GM19328 (cell line): ENCODE results near the gene ENGASE.

Experiments used
- ATAC-seq: cut with Tn5 transposase; IDR thresholded peaks from one replicate; pipeline ENCODE4 v1.9.1; 2021; ENCODE audit warnings: mild to moderate bottlenecking, moderate library complexity; ENCODE audit not compliant: unreplicated experiment

Gene ENGASE

DNA sequence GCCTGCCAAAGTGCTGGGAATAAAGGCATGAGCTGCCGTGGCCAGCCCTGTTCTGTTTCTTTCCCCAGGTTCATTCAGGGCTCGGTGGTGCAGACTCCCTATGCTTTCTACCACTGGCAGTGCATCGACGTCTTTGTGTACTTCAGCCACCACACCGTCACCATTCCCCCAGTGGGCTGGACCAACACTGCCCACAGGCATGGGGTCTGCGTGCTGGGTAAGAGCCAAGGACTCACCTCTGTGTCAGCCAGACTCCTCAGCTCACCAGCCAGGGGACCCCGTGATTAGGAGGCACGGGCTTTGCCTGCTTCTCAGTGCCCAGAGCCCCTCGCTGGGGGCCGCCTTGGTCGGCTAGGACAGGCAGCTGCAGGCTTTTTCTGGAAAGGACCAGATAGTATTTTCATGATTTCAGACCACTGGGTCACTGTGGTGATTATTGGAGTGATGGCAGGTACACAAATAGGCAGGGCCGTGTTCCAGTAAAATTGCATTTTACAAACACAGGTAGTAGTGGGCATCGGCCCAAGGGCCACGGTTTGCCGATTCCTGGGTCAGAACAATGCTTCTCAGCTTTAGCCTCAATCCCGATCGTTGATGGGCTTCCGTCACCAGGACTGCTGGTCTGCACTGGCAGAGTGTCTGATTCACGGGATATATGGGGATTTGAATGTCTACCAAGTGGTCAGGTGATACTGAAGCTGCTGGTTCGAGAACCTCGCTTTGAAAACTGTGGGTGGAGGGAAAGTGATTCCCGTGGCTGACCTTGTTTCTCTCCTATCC, 5.0 kb downstream of the ENGASE start:
- ATAC-seq: no peak

DNA sequence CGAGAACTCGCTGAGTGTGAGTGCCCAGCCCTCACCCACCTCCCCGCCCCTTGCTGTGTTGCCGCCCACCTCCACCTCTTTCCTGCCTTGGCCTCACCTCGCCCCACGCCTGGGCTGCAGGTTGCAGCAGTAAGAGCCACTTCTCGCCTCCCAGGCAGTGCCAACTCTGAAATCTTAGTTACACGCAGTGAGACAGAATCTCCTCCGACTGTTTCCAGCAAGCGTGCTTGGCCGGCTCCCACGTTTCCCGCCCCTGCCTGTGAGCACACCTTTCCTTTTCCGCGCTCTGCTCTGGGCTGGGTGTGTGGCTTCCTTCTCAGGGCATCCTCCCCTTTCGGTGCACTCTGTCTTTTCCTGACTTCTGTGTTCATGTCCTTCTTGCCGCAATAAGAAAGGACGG, 5.7 kb downstream of the ENGASE start:
- ATAC-seq: no peak

DNA sequence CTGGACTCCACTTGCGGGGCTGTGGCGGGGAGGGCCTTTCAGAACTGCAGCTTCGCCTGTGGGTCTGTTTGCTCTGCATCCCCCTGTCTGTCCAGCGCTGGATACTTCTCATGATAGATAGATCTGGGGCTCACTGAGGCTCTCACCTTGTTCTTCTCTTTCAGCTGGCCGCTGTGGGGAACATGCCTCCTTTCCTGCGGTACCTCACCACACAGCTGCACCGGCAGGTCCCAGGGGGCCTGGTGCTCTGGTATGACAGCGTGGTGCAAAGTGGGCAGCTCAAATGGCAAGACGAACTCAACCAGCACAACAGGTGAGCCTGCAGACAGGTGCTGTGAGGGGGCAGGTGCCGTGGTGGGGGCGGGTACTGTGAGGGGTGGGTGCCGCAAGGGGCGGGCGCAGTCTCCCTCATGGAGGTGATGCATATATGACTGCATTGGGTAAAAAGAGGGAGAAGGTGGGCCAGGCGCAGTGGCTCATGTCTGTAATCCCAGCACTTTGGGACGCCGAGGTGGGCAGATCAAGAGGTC, 6.2 kb downstream of the ENGASE start:
- ATAC-seq: no peak

DNA sequence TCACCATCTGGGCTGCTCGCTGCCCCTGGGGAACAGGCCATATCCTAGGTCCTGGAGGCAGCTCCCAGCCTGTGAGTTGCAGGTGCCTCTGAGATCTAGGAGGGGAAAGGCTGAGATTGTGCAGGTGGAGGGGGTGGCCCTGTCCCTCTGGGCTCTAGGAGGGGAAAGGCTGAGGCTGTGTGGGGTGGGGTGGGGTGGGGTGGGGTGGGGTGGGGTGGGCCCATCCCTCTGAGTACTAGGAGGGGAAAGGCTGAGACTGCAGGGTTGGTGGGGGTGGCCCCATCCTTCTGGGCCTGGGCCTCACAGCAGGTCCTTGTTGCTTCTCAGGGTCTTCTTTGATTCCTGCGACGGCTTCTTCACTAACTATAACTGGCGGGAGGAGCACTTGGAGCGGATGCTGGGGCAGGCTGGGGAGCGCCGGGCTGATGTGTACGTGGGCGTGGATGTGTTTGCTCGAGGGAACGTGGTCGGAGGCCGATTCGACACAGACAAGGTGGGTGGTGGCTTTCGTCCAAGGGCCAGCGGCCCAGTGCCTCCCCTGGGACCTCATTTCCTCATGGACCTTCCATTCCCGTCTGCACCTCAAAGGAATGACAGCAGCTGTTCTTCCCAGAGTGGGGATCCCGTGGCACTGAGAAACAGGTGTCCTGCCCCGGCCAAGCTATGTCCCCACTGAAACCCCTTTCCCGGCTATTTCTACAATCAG, 7.1 kb downstream of the ENGASE start:
- ATAC-seq: no peak

DNA sequence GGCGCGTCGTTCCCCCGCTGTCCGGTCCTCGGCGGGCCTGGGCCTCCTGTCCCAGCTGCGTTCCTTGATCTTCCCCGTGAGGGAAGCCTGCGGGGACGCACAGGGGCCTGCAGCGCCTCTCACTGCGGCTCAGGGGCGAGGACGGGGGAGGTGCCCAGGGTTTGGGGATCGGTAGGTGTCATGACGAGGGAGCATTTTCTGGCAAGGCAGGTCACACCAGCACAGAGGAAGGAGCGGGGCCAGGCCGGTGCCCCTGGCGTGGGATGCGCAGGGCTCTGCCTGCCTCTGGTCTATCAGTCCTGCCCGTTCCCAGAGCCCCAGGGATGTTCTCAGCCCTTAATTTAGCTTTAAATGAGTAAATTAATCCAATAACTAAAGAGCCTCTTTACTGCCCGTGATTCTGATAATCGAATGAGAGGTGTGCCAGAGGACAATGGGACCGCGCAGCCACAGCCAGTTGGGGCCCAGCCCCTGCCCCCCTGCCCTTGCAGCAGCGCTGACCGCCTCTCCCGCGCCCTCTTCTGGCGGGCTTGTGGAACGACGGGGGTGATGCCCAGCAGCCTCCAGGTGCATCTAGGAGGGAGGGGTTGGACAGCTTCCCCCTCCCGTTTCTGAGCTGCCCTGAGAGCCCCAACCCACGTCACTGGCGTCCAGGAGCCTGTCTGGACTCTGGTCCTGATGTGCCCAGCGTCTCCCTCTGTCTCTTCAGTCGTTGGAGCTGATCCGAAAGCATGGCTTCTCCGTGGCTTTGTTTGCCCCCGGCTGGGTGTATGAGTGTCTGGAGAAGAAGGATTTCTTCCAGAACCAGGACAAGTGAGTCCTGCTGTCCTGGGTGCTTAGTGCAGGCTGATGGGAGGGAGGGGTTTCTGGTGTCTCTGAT, 7.9 kb downstream of the ENGASE start:
- ATAC-seq: no peak

DNA sequence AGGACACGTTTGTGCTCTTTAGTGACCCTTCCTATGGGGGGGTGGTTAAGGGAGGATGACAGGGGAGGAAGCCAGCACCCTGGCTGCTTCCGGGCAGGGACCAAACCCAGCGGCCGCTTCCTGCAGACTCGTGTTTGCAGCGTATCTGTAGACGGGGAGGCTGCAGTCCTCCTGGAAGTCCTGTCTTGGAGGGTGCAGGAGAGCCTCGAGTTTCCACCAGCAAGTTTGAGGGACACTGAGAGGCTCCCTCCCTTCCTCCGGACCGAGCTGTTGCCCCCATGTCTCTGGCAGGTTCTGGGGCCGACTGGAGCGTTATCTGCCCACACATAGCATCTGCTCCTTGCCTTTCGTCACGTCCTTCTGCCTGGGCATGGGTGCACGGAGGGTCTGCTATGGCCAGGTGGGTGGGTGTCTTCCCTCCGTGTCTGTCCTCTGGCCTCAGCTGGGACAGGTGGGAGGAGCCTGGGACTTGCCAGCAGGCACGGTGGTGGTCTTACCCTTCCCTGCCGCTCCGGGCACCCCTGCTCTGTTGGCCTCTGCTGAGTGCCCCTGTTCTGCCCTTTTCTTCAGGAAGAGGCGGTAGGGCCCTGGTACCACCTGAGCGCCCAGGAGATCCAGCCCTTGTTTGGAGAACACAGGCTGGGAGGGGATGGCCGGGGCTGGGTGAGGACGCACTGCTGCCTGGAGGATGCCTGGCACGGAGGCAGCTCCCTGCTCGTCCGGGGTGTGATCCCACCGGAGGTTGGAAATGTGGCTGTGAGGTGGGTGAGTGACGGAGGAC, 8.8 kb downstream of the ENGASE start:
- ATAC-seq: no peak

DNA sequence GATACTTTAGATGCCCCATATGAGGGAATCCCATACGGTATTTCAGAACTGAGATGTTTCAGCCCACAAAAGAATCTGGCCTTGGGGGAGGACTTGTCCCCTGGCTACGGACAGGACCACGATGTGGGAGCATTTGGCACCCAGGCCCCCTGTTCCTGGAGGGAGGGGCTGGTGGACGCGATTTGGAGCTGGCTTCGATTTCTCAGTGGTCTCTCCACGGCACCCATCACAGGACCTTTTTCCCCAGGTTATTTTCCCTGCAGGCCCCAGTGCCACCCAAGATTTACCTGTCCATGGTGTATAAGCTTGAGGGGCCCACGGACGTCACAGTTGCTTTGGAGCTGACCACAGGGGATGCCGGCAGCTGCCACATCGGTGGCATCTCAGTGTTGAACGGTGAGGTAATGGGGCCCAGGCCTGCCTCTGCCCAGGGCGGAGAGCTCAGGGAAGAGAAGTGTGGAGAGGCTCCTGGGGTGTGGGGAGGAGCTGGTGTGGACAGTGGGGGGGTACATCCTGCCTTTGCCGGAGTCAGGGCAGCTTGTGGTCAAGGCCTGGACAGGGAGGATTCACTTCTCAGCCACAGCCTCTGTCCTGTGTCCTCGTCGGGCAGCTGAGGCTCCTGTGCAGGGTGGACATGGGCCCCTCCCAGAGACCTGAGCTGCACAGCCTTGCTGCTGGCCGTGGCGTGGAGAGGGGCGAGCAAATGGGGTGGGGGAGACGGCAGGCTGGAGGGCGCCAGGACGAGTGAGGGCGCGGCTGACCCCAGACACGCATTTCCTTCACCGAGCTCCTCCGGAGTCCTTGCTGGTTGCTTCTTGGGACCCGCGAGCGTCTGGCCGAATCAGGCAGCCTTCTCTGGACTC, 9.9 kb downstream of the ENGASE start:
- no peak for ATAC-seq

DNA sequence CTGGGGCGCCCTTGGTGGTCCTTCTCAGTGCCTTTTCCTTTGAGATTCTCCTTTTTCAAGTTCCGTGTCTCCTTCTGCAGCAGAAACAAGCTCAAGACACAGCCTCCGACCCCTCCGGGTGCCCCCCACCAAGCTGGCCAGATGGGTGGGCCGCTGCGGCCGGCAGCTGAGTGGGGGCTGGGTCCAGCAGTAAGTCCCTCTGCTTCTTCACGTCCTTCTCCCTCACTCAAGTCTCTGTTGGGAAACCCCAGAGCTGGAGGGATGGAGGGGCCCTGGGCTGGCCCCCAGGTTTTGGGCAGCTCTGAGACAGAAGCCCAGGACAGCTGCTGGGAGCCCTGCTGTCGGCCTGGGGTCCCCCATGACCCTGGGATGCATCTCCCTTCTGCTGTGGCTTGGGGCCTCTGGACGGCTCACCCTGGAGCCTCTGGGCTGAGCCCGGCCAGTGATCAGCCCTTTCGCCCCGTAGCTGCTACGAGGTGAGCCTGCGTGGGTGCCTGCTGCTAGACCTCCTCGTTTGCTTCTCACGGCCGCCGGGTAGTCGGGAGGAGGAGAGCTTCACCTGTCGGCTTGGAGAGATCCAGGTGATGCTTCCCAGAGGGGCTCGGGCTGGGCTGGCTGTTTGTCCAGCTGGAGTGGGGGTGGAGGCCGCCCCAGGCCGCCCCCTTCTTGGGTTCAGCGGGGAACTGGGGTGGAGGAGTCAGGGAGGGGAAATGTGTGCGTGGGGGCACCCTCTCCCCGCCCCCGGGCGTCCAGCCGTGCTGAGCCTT, 10.7 kb downstream of the ENGASE start:
- no peak for ATAC-seq

DNA sequence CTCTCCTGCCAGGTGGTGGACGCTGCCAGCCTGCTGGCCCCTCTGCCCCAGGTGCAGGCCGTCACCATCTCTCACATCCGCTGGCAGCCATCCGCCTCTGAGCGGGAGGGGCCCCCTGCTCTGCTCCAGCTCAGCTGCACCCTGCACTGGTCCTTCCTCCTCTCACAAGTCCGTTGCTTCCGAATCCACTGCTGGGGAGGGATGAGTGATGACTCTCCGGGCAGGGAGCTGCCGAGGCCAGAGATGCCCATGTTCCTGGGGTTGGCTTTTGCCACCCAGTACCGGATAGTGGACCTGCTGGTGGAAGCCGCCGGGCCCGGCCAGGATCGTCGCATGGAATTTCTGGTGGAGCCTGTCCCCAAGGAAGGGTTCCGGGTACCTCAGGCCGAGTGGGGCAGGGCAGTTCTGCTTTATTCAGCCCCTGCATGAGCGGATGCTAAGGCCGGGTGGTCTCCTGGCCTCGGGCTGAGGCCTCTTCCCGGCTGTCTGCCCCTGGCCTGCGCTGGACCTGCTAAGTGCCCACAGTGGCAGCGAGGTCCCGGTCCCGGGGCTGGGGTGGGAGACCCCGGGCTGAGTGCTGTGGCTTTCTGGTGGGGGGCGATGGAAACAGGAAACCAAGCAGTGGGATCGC, 11.4 kb downstream of the ENGASE start:
- no peak for ATAC-seq

DNA sequence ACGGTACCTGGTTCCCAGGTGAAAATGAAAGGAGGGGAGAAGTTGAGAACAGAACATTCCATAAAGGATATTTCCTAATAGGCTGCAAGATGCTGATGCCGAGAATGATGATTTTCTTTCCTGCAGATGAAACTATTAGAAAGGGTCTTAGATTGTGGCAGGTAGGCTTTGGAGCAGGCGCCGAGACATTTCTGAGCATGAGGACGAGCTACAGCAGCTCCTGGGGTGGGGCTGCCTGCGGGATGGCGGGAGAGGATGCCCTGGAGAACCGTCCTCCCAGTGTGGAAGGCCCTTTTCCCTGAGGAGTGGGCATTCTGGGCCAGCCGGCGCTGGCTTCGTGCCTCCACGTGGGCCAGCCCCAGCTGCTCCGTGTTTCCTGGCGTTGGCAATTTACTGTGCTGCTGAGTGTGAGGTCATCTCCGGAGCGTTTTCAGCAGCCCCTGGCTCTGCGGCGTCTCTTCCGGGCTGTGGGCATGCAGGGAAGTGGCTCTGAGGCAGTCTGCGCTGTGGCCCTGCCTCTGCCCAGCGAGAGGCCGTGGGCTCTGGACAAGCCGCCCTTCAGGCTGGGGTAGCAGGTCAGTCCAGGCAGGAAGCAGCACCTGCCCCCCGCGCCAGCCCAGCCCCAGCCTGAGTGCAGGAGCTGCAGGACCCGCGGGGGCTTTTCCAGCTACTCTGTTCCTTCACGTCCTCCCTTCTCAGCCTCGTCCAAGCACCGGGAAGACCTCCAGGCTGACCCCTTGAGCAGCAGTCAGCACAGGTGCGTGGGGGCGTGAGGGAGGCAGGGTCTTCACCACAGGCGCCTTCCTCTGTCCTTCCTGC, 12.2 kb downstream of the ENGASE start:
- no peak for ATAC-seq

DNA sequence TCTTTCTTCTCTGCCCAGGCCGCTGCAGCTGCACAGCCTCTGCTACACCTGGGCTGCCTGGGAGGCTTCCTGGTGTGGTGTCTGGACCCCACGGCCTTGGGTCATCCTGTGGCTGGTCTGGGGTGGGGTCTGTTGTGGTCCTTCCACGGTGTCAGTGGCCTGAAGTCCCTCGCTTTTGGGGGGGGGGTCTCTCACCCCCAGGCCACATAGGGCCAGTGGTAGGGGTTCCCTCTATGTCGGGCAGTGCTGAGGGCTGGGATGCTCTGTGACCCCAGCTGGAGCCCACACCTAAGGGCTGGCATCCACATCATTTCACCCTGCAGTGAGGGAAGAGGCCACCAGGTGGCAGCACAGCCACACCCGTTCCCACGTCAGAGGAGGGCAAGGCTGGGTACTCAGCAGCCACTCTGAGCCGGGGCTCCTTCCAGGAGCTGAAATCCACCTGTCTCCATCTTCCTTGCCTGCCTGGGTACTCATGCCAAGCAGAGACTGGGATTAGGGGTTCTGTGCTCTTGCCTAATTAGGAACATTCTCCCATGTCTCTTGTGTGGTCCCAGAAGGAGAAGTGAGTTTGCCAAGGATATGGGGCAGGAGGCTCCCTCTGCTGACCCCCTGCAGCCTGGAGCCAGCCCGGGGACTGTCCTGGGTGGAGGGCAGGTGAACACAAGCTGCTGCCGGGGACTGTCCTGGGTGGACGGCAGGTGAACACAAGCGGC, 13.0 kb downstream of the ENGASE start:
- ATAC-seq: no peak

DNA sequence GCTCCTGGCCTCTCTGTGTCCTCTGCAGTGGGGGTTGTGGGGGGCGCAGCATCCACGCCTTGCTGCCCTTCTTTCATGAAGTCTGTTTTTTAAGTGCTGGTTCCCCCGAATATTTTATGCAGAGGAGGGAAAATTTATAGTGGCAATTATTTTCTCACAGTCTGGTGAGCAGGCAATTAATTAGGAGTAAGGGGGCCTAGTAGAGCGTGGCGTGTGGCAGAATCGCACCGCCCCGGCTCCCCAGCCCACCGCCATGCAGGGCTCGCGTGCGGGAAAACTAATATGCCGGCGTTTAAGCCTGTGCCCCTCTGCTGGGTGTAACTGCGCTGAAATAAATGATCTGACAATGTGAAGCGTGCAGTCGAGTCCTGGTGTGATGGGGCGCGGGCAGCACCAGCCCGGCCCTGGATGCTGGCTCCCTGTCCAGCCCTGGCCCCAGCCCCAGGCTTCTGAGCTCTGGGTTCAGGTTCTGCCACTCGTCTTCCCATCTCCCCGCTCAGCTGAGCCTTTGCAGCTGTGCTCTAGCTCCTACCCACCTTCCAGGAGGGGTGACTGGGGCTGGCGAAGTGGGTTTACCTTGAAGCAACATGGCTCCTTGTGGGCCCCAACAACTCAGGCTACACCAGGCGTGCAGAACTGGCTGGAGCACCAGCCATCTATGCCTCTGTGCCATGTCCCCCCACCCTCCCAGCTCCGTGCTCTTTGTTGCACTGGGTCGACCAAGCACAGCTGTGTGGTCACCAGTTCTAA, 13.8 kb downstream of the ENGASE start:
- ATAC-seq: no peak

DNA sequence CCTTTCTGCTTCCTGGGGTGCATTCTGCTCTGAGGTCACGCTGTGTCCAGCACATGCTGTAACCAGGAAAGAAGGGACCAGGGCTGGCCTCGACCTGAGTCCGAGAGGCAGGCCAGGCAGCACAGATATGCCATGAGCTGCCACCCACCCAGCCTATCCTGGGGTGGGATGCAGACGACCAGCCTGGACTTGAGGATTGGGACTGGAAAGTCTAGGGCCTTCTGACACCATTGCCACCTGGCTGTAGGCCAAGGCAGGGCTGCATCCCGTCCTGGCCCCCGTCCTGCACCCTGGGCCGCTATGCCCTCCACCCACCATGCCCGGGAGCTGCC, 14.3 kb downstream of the ENGASE start:
- ATAC-seq: no peak

DNA sequence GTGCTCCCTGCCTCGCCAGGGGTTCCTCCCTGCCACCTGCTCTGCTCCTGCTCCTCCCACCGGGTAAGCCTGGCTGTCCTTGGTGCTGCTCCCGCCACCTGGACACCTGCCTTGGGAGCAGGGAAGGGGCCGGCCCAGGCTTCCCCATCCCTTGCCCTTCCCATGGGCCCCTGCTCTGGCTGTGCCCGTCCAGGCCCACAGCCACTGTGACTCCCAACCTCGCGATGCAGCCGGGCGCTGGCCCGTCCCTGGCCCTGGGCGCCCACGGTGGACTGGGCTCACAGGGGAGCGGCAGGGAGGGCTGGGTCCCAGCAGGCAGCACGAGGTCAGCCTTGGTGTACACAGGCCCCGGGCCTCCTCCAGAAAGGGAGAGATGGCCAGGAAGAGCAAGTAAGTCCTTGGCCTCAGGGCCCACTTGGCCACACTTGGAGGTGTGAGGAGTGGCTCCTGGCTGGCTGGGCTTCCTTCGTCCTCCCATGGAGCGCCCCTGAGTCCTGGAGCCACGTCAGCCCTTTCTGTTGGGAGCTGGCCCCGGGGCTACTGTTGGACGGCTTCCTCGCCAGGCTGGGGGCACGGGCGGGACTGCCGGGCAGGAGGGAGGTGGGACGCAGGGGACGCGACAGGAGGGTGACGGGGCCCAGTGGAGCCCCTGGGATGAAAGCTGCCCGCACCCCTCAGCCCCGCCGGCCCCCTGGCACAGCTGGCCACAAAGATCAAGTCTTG, 15.3 kb downstream of the ENGASE start:
- ATAC-seq: no peak

DNA sequence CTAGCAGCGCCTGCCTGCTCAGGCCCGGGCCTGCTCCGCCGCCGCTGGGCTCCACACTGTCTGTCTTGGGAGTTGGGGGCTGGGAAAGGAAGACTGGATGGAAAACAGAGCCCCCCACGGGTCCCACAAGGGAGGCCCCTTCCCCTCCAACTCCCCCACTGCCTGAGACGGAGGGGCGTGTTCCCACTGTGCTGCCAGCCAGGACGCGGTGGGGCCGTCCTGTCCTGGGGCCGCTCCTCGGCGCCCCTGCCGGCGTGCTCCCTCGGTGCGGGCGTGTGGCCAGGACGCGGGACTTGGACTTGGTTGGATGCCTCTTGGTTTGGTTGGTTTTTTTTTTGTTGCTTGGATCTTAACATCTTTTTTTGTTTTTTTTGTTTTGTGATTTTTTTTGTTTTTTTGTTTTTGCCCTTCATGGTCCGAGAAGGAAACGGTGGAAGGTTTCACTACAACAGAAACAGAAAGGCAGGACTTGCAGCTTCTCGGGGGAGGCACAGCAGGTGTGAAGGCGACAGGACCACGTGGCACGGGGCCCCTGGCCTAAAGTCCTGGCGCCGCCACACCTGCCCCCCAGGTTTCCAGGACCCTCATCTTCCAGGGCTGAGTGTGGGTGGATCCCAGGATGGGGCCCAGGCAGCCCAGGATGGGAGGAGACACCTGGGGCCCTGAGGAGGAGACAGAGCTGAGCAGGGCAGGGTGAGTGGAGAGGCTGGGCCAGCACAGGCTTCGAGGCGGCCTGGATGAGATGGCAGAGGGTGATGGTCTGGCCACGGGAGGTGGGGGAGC, 16.0 kb downstream of the ENGASE start:
- no peak for ATAC-seq
